Neural cell (in vitro differentiated cells): ENCODE measurements around the gene TMEFF2.

Experiments used
- CTCF ChIP-seq: fragments of 450-650 bp; IDR thresholded peaks from 2 replicates; pipeline ENCODE4 v1.5.1; 2014; ENCODE audit warnings: antibody characterized with exemption, mild to moderate bottlenecking, moderate library complexity; ENCODE audit not compliant: poor library complexity, severe bottlenecking
- EP300 ChIP-seq: fragments of 450-650 bp; conservative IDR thresholded peaks from 2 replicates; pipeline ENCODE4 v1.6.1; 2014; ENCODE audit warnings: antibody characterized with exemption, mild to moderate bottlenecking, moderate library complexity; ENCODE audit not compliant: poor library complexity, severe bottlenecking
- EZH2 ChIP-seq: fragments of 200-600, 300-800 bp; shearing (Covaris generic), sonication (generic); IDR thresholded peaks from 2 replicates; pipeline ENCODE4 v1.6.1; 2014; ENCODE audit warnings: antibody characterized with exemption, low read length, borderline replicate concordance, mild to moderate bottlenecking; ENCODE audit not compliant: insufficient read depth, poor library complexity, severe bottlenecking
- TAF1 ChIP-seq: IDR thresholded peaks from 2 replicates; pipeline ENCODE4 v1.6.1; 2012; ENCODE audit warnings: low read depth

DNA sequence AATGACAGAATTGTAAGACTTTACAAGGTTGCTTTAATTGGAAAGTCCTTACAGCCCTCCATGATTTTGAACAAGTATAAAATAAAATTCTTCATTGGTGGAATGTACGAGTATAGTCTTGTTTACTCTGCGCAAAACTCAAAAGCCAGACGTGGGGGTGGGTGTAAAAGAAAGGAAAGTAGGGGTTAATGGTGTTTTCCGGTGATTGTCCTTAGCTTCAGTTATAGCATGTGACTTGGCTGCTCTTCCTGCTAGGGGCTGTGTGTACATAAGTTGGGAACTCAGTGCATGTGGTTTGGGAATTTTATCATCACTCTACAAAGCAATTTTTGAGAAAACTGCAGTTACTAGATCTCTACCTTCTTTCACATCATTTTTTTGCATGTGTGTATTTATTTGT lies 265.4 kb downstream of the TMEFF2 start:
- no peak for TF ChIP-seq CTCF
- no peak for TF ChIP-seq TAF1
- TF ChIP-seq EZH2 = no peak
- no peak for TF ChIP-seq EP300
